Measurements from ENCODE around the gene SDHD.
"Not testable (repeated sequence)": the region's sequence is repeated elsewhere in the genome, so short reads cannot be mapped to it uniquely, and the experiment has no call there.

The SDHD gene

GRCh38 chr11:112086422-112087191, at the start of gene SDHD, which contains the start of gene TIMM8B:
SDHD (plus strand) TSS chr11:112086873; CDS start chr11:112086908, 35 bp downstream.
TIMM8B (minus strand) TSS chr11:112086756; CDS start chr11:112086723, 33 bp downstream.
- peak; percentile 98 for DNase-seq

GRCh38 chr11:112037527-112037926, 49.1 kb upstream of the SDHD start:
- DNase-seq = no peak

GRCh38 chr11:112042161-112042960, 44.3 kb upstream of the SDHD start:
- DNase-seq = peak; percentile 21

DNA sequence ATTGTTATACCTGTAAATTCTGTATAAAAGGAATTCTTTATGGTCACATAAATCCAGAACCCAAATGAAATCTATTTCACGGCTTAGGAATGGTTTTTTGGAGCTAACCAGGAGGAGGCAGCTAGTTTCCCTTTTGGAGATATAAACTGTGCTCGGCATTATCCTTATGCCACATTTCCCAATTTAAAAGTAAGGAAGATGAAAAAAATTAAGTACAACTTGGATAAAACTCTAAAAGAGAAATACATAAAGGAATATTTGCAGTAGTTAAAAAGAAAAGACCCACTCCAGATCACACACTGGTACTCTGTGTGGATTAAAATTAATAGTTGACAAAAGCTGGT, 43.7 kb upstream of the SDHD start:
- no peak for DNase-seq

DNA sequence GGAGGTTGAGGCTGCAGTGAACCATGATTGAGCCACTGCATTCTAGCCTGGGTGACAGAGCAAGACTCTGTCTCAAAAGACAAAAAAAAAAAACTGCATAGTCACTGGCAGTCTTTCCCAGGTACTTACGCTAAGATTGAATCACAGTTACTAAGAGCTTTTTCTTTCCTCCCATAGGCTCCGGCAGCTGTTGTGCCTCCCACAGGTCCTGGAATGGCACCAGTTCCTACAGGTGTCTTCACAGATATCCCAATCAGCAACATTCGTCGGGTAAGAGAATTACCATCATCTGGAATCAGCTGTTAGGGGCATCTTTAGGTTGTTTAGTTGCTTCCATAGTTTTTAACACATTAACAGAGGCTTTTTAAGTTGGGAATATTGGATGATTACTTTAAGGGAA, 41.7 kb upstream of the SDHD start:
- DNase-seq = no peak

DNA sequence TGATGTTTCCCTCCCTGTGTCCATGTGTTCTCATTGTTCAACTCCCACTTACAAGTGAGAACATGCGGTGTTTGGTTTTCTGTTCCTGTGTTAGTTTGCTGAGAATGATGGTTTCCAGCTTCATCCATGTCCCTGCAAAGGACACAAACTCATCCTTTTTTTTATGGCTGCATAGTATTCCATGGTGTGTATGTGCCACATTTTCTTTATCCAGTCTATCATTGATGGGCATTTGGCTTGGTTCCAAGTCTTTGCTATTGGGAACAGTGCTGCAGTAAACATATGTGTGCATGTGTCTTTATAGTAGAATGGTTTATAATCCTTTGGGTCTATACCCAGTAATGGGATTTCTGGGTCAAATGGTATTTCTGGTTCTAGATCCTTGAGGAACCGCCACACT, 40.0 kb upstream of the SDHD start:
- DNase-seq = not testable (repeated sequence)

- DNase-seq = not testable (repeated sequence)
These were observed 38.4 kb upstream of the SDHD start for GRCh38 chr11:112048256-112048655.

DNA sequence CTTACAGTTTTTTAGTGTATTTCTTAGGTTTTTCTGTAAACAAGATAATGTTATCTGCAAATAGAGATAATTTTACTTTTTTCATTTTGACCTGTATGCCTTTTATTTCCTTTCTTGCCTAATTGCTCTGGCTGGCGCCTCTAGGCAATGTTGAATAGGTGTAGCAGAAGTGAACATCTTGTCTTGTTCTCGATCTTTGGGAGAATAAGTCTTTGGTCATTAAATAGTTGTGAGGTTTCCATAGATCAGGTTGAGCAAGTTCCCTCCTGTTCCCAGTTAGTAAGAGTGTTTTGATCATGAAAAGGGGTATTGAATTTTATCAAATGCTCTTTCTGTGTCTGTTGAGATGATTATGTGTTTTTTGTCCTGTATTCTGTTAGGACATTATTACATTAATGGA, 36.9 kb upstream of the SDHD start:
- no peak for DNase-seq

DNA sequence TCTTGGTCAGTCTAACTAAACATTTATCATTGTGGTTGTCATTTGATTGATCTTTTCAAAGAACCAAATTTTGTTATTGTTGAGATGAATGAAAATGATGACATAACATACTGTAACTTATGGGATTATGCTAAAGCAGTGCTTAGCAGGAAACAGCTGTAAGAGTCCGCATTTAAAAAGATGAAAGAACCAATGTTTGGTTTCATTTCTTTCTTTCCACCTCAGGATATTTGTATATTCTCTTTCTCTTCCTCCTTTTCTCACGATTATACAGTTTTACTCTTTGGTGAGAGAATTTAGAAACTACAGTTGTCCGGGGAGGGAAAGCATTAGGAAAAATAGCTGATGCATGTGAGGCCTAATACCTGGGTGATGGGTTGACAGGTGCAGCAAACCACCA, 36.0 kb upstream of the SDHD start:
- no peak for DNase-seq

DNA sequence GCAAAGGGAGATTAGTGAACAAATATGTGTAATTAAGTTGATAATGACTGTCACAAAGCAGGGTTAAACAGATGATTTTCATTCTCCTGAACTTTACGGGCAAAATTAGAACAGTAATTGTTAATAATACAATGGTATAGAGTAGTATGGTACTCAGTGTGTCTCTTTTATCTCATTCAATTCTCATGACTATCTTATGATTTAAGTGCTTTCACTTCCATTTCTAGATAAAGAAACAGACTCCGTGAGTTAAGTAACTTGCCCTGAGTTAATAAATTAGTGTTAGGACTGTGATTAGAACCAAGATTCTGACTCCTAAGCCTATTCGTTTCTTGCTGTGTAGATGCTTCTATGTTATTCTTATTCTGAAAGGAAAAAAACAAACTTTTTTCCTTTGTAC, 34.9 kb upstream of the SDHD start:
- DNase-seq = no peak

- DNase-seq = no peak
These were observed 29.5 kb upstream of the SDHD start for GRCh38 chr11:112057170-112057569.

- no peak for DNase-seq
These were observed 28.6 kb upstream of the SDHD start for GRCh38 chr11:112058103-112058502.

DNA sequence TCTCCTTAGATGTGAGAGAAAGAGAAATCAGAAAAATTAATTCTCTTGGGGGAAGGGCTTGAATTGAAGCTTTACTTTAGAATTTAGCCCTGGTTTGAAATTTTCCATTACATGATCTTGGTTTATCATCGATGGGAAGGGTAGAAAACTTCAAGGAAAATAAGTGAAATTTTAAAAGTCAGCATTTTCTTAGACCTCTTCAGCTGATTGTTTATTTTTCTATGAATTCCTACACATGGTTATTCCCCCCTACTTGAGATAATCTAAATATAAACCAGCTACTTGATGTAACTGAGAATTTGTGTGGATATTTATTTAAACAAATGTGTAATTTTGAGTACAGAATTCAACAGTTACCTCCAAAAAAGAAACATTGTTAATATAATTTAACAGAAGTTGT, 23.8 kb upstream of the SDHD start:
- no peak for DNase-seq

DNA sequence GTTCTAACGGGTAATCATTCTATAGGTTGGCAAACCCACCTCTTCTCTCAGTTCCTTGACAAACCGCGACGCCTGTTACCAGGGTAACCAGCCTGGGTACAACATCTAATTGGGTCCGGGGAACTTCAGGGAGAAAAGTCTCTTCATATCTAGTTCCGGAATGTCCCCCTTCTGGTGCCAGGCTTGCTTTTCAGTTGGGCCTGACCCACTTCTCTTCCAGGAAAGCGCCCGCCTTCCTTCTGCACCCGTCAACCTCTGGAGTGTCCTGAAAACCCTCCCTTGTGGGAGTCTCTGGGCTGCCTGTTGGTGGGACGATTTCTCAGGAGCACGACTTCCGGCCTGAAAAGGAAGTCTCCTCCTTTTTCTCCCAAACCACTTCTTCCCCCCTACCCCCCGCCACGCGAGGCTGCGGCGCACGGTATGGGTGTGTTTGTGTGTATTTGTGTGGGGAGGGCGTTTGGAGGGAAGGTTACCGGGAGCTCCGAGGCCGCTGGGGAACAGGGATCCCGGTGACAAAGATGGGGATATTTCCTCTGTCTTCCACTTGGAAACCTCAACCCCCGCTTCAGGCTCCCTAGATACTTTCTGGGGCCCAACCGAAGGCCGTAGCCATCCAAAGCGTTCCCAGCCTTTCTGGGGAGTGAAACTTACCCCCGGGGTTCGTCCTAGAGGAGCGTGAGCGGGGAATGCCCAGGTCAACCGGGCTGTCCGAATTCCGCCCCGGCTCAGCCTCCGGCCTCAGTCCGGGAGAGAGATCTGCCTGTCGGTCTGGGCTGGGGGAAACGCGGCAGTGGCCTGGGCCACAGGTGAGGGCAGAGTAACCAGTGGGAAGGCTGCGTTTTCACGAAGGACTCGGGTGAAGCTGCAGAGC, 12.5 kb upstream of the SDHD start, which contains the start of the genes NKAPD1 and PIH1D2:
Gene NKAPD1, plus strand, starts transcription at position 359 of the 871 bp plus-strand sequence. CDS start 1,276 bp downstream, outside the sequence.
Gene PIH1D2, minus strand, starts transcription at position 77 of the 871 bp plus-strand sequence. CDS start 843 bp downstream, outside the sequence.
- DNase-seq = peak; percentile 92

- no peak for DNase-seq
These were observed 3.9 kb upstream of the SDHD start for GRCh38 chr11:112082729-112083128.

GRCh38 chr11:112085822-112086421, 751 bp upstream of the SDHD start:
- DNase-seq = peak; percentile 79

- DNase-seq = no peak
These were observed 539 bp downstream of the SDHD start for GRCh38 chr11:112087212-112087611.

DNA sequence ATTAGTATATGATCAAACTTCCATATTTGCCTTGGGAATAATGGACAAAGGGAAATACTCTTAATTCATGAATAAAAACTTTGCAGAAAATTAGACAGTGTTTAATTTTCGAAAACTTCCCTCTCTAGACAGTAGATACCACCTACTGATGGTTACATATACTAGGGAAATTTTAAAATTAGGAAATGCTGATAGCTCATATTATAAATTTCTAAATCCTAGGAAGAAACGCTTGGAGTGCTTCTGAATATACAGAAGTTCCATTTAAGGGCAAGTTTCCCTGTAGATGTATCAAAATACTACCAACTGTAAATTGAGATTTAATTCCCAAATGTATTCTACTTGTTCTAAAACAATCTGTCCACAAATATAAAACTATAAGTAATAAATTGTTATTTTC, 8.6 kb downstream of the SDHD start:
- DNase-seq = not testable (repeated sequence)

- no peak for DNase-seq
These were observed 9.5 kb downstream of the SDHD start for GRCh38 chr11:112096194-112096593.

DNA sequence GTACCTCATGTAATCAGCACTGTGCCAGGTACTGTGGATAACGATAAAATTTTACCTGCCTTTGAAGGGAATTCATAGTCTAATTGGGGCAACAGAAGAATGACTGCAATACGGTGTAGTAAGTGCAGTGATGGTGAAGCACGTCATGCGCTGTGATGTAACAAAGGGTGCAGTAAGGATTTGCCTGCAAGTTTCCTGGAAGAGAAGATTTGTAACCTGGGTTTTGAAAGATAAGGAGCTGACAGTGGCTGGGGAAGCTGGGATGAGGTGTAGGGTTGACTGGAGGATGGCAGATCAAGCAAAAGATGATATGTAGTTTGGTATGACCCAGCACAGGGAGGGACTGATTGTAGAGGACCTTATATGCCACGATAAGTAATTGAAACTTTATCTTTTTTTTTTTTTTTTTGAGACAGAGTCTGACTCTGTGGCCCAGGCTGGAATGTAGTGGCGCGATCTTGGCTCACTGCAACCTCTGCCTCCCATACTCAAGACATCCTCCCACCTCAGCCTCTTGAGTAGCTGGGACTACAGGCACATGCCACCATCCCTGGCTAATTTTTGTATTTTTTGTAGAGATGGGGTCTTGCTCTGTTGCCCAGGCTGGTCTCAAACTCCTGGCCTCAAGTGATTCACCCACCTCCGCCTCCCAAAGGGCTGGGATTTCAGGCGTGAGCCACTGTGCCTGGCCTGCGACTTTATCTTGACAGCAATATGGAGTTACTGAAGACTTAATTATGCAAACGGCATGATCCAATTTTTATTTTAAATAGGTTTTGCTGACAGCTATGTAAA, 11.3 kb downstream of the SDHD start:
- DNase-seq = no peak

GRCh38 chr11:112100462-112100861, 13.8 kb downstream of the SDHD start:
- no peak for DNase-seq

GRCh38 chr11:112103446-112103845, 16.8 kb downstream of the SDHD start:
- DNase-seq = no peak

Measured in KG1 (cell line).